AG09319 (cell line): Measurements from ENCODE around the gene BRPF3.

Experiments
- DNase-seq: peaks from one replicate; pipeline ENCODE4 v3.0.0-alpha.2; 2010; ENCODE audit warnings: low read depth; ENCODE audit errors: extremely low read depth
- CTCF ChIP-seq: IDR thresholded peaks from 2 replicates; pipeline ENCODE4 v1.5.1; 2011; ENCODE audit warnings: low read depth, mild to moderate bottlenecking, inconsistent platforms, low read length, moderate library complexity

The BRPF3 gene

GRCh38 chr6:36222924-36223323 lies 26.4 kb downstream of the BRPF3 start:
- no peak for DNase-seq
- TF ChIP-seq CTCF, result no peak

DNA sequence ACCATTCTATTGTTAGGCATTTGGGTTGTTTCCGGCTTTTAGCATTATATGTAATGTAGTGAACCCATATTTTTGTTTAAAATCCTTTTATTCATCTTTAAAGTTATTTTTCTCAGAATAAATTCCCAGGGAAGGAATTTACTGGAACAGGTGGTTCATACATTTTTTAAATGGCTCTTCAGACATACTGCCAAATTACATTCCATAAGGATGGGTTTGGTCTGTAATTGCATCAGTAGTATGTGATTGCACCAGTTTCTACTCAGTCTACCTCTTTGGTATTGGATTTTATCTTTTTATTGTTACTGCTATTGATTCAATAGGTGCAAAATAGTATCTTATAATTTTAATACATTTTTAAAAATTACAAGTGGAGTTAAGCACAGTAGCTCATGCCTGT lies 27.2 kb downstream of the BRPF3 start:
- DNase-seq, result no peak
- TF ChIP-seq CTCF, result no peak

GRCh38 chr6:36224918-36225461 lies 28.4 kb downstream of the BRPF3 start:
- TF ChIP-seq CTCF, result no peak
- DNase-seq, result no peak

DNA sequence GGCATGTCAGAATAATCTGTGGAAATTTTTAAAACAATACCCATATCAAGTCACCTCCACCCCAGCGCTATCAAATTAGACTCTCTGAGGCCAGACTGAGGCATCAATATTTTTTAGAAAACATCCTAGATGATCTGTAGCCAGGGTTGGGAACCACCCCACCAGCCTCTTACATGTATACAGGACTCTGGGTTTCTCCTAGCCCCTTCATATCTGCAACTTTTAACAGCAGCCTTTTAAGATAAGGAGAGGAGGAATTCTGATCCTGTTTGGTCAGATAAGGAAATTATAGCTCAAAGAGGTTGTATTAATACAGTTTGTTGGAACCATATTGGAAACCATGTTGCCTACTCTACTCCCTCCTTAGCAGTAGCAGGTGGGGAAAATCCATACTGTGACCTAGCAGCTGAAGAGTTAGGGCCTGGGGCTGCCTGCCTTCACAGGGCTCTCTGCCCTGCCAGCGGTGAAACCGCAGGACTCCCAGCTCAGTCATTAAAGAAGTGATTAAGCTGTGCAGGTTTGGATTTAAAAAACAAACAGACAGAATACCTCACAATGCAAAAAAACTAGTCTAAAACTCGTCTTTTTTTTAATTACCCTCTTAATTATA lies 30.0 kb downstream of the BRPF3 start:
- TF ChIP-seq CTCF, result no peak
- no peak for DNase-seq

DNA sequence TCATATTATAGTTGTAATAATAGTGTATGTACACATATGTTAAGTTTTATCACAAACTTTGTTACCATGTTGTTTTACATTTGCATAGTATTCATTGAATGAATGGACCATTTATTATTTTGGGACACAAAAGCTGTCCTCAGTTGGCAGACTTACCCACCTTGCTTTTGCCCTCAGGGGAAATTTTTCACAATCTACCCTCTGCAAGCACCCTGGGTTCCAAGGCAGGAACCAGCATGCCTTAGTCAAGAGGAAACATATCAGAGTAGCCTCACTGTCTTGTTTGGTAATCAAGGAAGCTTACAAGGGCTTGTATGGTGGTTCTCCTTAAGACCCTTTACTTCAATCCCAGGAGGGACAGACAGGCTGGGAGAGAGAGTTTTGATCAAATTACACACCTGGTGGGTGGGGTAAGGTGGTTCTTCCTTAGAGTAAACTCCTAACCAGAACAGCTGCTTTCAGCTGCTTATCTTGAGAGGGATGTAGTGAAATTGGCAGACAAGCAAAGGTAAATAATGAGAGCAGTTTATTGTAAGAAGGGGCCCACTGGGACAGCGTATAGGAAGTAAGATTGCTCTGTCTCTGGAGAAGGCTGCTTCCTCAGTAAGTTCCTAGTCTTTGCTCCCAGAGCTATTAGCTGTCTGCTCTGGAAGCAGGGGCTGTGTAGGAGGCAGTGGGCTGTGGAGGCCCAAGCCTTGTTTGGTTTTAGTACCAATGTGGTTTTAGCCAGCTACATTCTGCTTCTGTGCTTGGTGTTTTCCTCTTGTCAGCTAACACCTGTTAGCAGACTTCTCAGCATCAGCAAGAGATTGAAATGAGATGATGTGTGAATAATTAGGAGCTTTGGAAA lies 31.1 kb downstream of the BRPF3 start:
- TF ChIP-seq CTCF, result no peak
- no peak for DNase-seq

DNA sequence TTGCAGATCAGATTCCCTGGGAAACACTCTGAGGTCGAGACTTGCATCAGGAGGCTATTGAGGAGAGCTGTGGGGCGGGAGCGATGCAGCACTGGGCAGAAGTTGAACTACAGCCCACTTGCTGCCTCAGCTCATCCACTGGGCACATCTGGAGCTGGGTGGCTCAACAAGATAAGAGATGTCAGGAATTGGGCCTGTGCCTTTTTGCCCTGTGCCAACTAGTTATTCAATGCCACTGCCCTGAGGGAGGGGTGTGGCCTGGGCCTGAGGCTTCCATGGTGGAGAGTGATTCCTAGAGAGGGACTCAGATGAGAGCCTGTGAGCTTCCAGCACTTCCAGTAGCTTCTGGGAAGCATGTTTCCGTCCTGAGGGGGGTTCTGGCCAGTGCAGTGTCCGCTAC lies 32.7 kb downstream of the BRPF3 start:
- TF ChIP-seq CTCF, result no peak
- no peak for DNase-seq

DNA sequence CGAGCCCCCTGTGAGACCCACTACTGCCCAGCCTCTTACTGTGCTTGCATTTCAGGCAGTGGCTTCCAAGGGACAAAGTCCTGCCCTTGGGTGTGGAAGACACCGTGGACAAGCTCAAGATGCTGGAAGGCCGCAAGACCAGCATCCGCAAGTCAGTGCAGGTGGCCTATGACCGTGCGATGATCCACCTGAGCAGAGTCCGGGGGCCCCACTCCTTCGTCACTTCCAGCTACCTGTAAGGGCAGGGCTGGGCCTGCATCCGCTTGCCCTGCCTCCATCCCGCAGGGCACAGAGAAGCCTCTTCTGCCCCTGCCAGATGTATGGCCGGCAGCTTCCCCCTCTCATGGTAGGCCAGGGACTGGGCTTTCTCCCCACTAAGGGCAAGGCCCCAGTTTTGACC lies 33.8 kb downstream of the BRPF3 start:
- DNase-seq, result no peak
- no peak for TF ChIP-seq CTCF
